Esophagus squamous epithelium (tissue), 4 donors: ENCODE measurements around the gene PTPRD.

ENCODE experiments used
- CTCF ChIP-seq, 6 experiments: fragments of 450-650 bp in 4 of 6; fragments of 200-600 bp in 2 of 6; sonication (generic) in 2 of 6; IDR thresholded peaks; one replicate each; pipeline ENCODE4 v1.5.1; 2016 to 2019; ENCODE audit warnings: antibody characterized with exemption in 6 of 6, mild to moderate bottlenecking in 4 of 6, moderate library complexity in 4 of 6
- POLR2A ChIP-seq, 4 donors: fragments of 450-650 bp; IDR thresholded peaks; one replicate each; pipeline ENCODE4 v1.6.1; 2017; ENCODE audit warnings: antibody characterized with exemption in 4 of 4, mild to moderate bottlenecking in 4 of 4, moderate library complexity in 3 of 4

GRCh38 chr9:9186086-9186485, 1426.7 kb downstream of the PTPRD start:
- no peak for TF ChIP-seq CTCF (IDR thresholded peaks at IDR 0.05)
- no peak for TF ChIP-seq POLR2A (IDR thresholded peaks at IDR 0.05)
